H9 (cell line): ENCODE data around the gene RFX4. TPM values are rescaled to one million over a fixed set of nuclear protein-coding genes. Genes with fewer than 3 reads are reported as not detected.

ENCODE experiments used
- DNase-seq: peaks from one replicate; pipeline ENCODE4 v3.0.0-alpha.2; 2017
- H2AFZ ChIP-seq: one replicate; pipeline ENCODE4 v1.6.1; 2013; ENCODE audit warnings: mild to moderate bottlenecking, low read length, control low read depth, moderate library complexity
- H2AK5ac ChIP-seq: 2 replicates; pipeline ENCODE4 v1.6.1; 2013; ENCODE audit warnings: low read length, control low read depth, mixed read lengths; ENCODE audit not compliant: insufficient read length
- H2BK120ac ChIP-seq: one replicate; pipeline ENCODE4 v1.6.1; 2013; ENCODE audit warnings: low read depth, mild to moderate bottlenecking, low read length, control low read depth, inconsistent platforms; ENCODE audit not compliant: poor library complexity, severe bottlenecking
- H2BK12ac ChIP-seq: 2 replicates; pipeline ENCODE4 v1.6.1; 2013; ENCODE audit warnings: low read length, control low read depth, mixed read lengths, low read depth; ENCODE audit not compliant: insufficient read length
- H2BK15ac ChIP-seq: 2 replicates; pipeline ENCODE4 v1.6.1; 2013; ENCODE audit warnings: low read depth, low read length, control low read depth
- H2BK20ac ChIP-seq: one replicate; pipeline ENCODE4 v1.6.1; 2013; ENCODE audit warnings: low read depth, mild to moderate bottlenecking, low read length, control low read depth, inconsistent platforms; ENCODE audit not compliant: poor library complexity, severe bottlenecking
- H2BK5ac ChIP-seq: 2 replicates; pipeline ENCODE4 v1.6.1; 2013; ENCODE audit warnings: low read length, control low read depth, mixed read lengths; ENCODE audit not compliant: insufficient read length
- H3K14ac ChIP-seq: 2 replicates; pipeline ENCODE4 v1.6.1; 2013; ENCODE audit warnings: low read length, control low read depth; ENCODE audit not compliant: insufficient read depth
- H3K18ac ChIP-seq: 2 replicates; pipeline ENCODE4 v1.6.1; 2013; ENCODE audit warnings: low read depth, mild to moderate bottlenecking, mixed read lengths, low read length, control low read depth; ENCODE audit not compliant: insufficient read length
- H3K23ac ChIP-seq: 2 replicates; pipeline ENCODE4 v1.6.1; 2013; ENCODE audit warnings: low read length, control low read depth, mixed read lengths, low read depth; ENCODE audit not compliant: insufficient read length
- H3K23me2 ChIP-seq: 2 replicates; pipeline ENCODE4 v1.6.1; 2013; ENCODE audit warnings: low read depth, mild to moderate bottlenecking, mixed read lengths, low read length, control low read depth; ENCODE audit not compliant: insufficient read length, poor library complexity, severe bottlenecking
- H3K27ac ChIP-seq: 2 replicates; pipeline ENCODE4 v1.5.1; 2013; ENCODE audit warnings: low read length, control low read depth, mixed read lengths, low read depth; ENCODE audit not compliant: insufficient read length
- H3K27me3 ChIP-seq: 2 replicates; pipeline ENCODE4 v1.6.1; 2013; ENCODE audit warnings: low read length, control low read depth, inconsistent platforms; ENCODE audit not compliant: insufficient read depth
- H3K4ac ChIP-seq: 2 replicates; pipeline ENCODE4 v1.6.1; 2013; ENCODE audit warnings: low read depth, mild to moderate bottlenecking, control low read depth, inconsistent platforms, low read length, moderate library complexity
- H3K4me1 ChIP-seq: 2 replicates; pipeline ENCODE4 v1.6.1; 2013; ENCODE audit warnings: low read length, control low read depth, inconsistent platforms; ENCODE audit not compliant: insufficient read depth
- H3K4me2 ChIP-seq: 2 replicates; pipeline ENCODE4 v1.6.1; 2013; ENCODE audit warnings: low read length, control low read depth, mixed read lengths; ENCODE audit not compliant: insufficient read length, insufficient read depth
- H3K56ac ChIP-seq: 2 replicates; pipeline ENCODE4 v1.6.1; 2013; ENCODE audit warnings: low read depth, mild to moderate bottlenecking, mixed read lengths, low read length, control low read depth; ENCODE audit not compliant: insufficient read length
- H3K79me1 ChIP-seq: 2 replicates; pipeline ENCODE4 v1.6.1; 2013; ENCODE audit warnings: low read depth, mild to moderate bottlenecking, moderate library complexity, low read length, control low read depth, inconsistent platforms; ENCODE audit not compliant: insufficient read depth, poor library complexity, severe bottlenecking
- H3K79me2 ChIP-seq: 2 replicates; pipeline ENCODE4 v1.6.1; 2013; ENCODE audit warnings: low read length, control low read depth, inconsistent platforms; ENCODE audit not compliant: insufficient read depth
- H3K9ac ChIP-seq: 2 replicates; pipeline ENCODE4 v1.6.1; 2013; ENCODE audit warnings: low read length, control low read depth, mixed read lengths; ENCODE audit not compliant: insufficient read length; ENCODE audit errors: extremely low read depth
- H3K9me3 ChIP-seq: one replicate; pipeline ENCODE4 v1.6.1; 2013; ENCODE audit warnings: low read depth, low read length, inconsistent platforms; ENCODE audit not compliant: control insufficient read depth
- H3T11ph ChIP-seq: one replicate; pipeline ENCODE4 v1.6.1; 2013; ENCODE audit warnings: mild to moderate bottlenecking, low read length, control low read depth, inconsistent platforms
- H4K20me1 ChIP-seq: one replicate; pipeline ENCODE4 v1.6.1; 2013; ENCODE audit not compliant: control insufficient read depth, insufficient read length, insufficient read depth
- H4K5ac ChIP-seq: 2 replicates; pipeline ENCODE4 v1.6.1; 2013; ENCODE audit warnings: low read depth, mild to moderate bottlenecking, mixed read lengths, low read length, control low read depth; ENCODE audit not compliant: insufficient read length
- H4K8ac ChIP-seq: replicated peaks from 2 replicates; pipeline ENCODE4 v1.6.1; 2013; ENCODE audit warnings: low read length, control low read depth, mixed read lengths, low read depth; ENCODE audit not compliant: insufficient read length
- H4K91ac ChIP-seq: 2 replicates; pipeline ENCODE4 v1.6.1; 2013; ENCODE audit warnings: low read depth, mild to moderate bottlenecking, moderate library complexity, mixed read lengths, low read length, control low read depth; ENCODE audit not compliant: insufficient read length
- H3K27ac Mint-ChIP-seq, 3 experiments: 2 replicates in 2 of 3; 3 replicates in 1 of 3; pipeline ENCODE4 v1.8.0; 2020 to 2021; ENCODE audit warnings: mixed read lengths in 3 of 3, mild to moderate bottlenecking in 1 of 3, moderate library complexity in 1 of 3
- H3K27me3 Mint-ChIP-seq: 2 replicates; pipeline ENCODE4 v1.8.0; 2021; ENCODE audit warnings: low read depth, mild to moderate bottlenecking, moderate library complexity, mixed read lengths
- H3K36me3 Mint-ChIP-seq, 3 experiments: 2 replicates in 2 of 3; 3 replicates in 1 of 3; pipeline ENCODE4 v1.8.0; 2020 to 2021; ENCODE audit warnings: low read depth in 3 of 3, mixed read lengths in 3 of 3; ENCODE audit not compliant: insufficient read depth in 1 of 3
- H3K4me1 Mint-ChIP-seq, 2 experiments: 2 replicates each; pipeline ENCODE4 v1.8.0; 2020; ENCODE audit warnings: mixed read lengths in 2 of 2
- H3K4me3 Mint-ChIP-seq, 2 experiments: 2 replicates in 1 of 2; 3 replicates in 1 of 2; pipeline ENCODE4 v1.8.0; 2020 to 2021; ENCODE audit warnings: mild to moderate bottlenecking in 2 of 2, mixed read lengths in 2 of 2, moderate library complexity in 1 of 2
- H3K9me3 Mint-ChIP-seq, 2 experiments: 2 replicates in 1 of 2; 3 replicates in 1 of 2; pipeline ENCODE4 v1.8.0; 2020; ENCODE audit warnings: mild to moderate bottlenecking in 2 of 2, mixed read lengths in 2 of 2, moderate library complexity in 1 of 2
- CTCF ChIP-seq: fragments of 200-600 bp; sonication (generic); conservative IDR thresholded peaks from 3 replicates; pipeline ENCODE4 v1.8.0; 2021; ENCODE audit warnings: antibody characterized with exemption, mild to moderate bottlenecking
- WGBS: extraction: QIAGEN DNeasy Blood & Tissue Kit; methylation state at CpG from one replicate; pipeline ENCODE4 v1.1.7; 2013; ENCODE audit warnings: missing lambda C conversion rate, low lambda C conversion rate, mixed read lengths; ENCODE audit not compliant: insufficient read length; ENCODE audit errors: extremely low coverage; 5-methylcytosine and 5-hydroxymethylcytosine counted together
- total RNA-seq: library from RNA; stranded (reverse); gene quantifications from 2 replicates; pipeline ENCODE4 v1.2.1, GENCODE V29; 2021

Gene RFX4
- total RNA-seq, 1 experiment from 2014 or later: 0.57 TPM

DNA sequence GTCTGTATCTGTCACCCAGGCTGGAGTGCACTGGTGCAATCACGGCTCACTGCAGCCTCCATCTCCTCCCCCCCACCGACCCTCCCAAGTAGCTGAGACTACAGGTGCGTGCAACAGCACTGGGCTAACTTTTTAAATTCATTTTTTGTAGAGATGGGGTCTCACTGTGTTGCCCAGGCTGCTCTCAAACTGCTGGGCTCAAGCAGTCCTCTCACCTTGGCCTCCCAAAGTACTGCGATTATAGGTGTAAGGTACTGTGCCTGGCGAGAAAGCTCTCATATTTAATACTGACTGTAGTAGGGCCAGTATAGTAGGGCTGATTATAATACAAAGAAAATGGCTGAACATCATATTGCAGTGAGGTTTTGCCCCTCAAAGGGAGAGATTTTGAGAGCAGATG, 194.1 kb downstream of the RFX4 start:
- peaks cover 36 to 56% of the 10 kb centered on the region in 2 experiments for H3K4me1 Mint-ChIP-seq
- no peak overlapping the region for H2AFZ ChIP-seq
- H3T11ph ChIP-seq: no peak overlapping the region
- no CpG with 5 or more reads among the region's 5 CpGs for WGBS
- no peaks in the 10 kb centered on the region for H3K9me3 Mint-ChIP-seq
- no peak overlapping the region for H3K18ac ChIP-seq
- H3K4ac ChIP-seq: no peak overlapping the region
- no peak overlapping the region for H3K27ac ChIP-seq
- no peak overlapping the region for H4K91ac ChIP-seq
- no peak for TF ChIP-seq CTCF
- no peak overlapping the region for H2BK5ac ChIP-seq
- H3K27me3 ChIP-seq: no peaks in the 10 kb centered on the region
- H2BK12ac ChIP-seq: no peak overlapping the region
- no peaks in the 10 kb centered on the region for H3K9me3 ChIP-seq
- no peak overlapping the region for H3K56ac ChIP-seq
- no peaks in the 10 kb centered on the region for H3K27me3 Mint-ChIP-seq
- H3K4me3 Mint-ChIP-seq: no peak overlapping the region
- no peak overlapping the region for H3K9ac ChIP-seq
- no peak overlapping the region for H4K5ac ChIP-seq
- peaks cover 7% of the 10 kb centered on the region; the same call in 1 of the 2 replicates for H3K4me1 ChIP-seq
- no peaks in the 10 kb centered on the region for H4K20me1 ChIP-seq
- peaks cover 6% of the 10 kb centered on the region for H3K23me2 ChIP-seq
- H3K79me2 ChIP-seq: peaks cover 24% of the 10 kb centered on the region
- H2BK120ac ChIP-seq: no peak overlapping the region
- no peak overlapping the region for H4K8ac ChIP-seq
- no peaks in the 10 kb centered on the region for H3K79me1 ChIP-seq
- no peak overlapping the region for H3K27ac Mint-ChIP-seq
- no peak for DNase-seq
- no peak overlapping the region for H3K14ac ChIP-seq
- no peak overlapping the region for H2AK5ac ChIP-seq
- no peak overlapping the region for H2BK15ac ChIP-seq
- no peak overlapping the region for H3K23ac ChIP-seq
- no peak overlapping the region for H2BK20ac ChIP-seq
- H3K4me2 ChIP-seq: no peak overlapping the region
- peaks cover 0 to 8% (median 2%) of the 10 kb centered on the region in 3 experiments; a peak in 5 of 7 replicates for H3K36me3 Mint-ChIP-seq
